Right atrium auricular region (tissue), 2 donors: ENCODE results near the gene TPBGL. TPM values are rescaled to one million over a fixed set of nuclear protein-coding genes. Genes with fewer than 3 reads are reported as not detected.

ENCODE experiments used
- DNase-seq: peaks from one replicate; pipeline ENCODE4 v3.0.0-alpha.2; 2019; ENCODE audit warnings: low spot score
- H3K27ac ChIP-seq, 2 donors: fragments of 200-600 bp; sonication (generic); 1 replicate in 1 of 2; 2 replicates in 1 of 2; pipeline ENCODE4 v1.5.1; 2016 to 2019
- H3K27me3 ChIP-seq, 2 donors: fragments of 200-600 bp; sonication (generic); one replicate each; pipeline versions ENCODE4 v1.5.1 to v1.6.0; 2017 to 2019
- H3K36me3 ChIP-seq: fragments of 200-600 bp; sonication (generic); one replicate; pipeline ENCODE4 v1.5.1; 2016
- H3K4me1 ChIP-seq, 2 donors: fragments of 200-600 bp; sonication (generic); one replicate each; pipeline versions ENCODE4 v1.5.1 to v1.6.0; 2017 to 2019
- H3K4me3 ChIP-seq, 2 donors: fragments of 200-600 bp; sonication (generic); 1 replicate in 1 of 2; 2 replicates in 1 of 2; pipeline ENCODE4 v1.5.1; 2017 to 2019; ENCODE audit warnings: mild to moderate bottlenecking in 1 of 2, moderate library complexity in 1 of 2
- H3K9me3 ChIP-seq, 2 donors: fragments of 200-600 bp; sonication (generic); one replicate each; pipeline ENCODE4 v1.5.1; 2019
- total RNA-seq, 2 donors: library from RNA; depleted of rRNA; stranded (reverse); fragments of >200 nt; gene quantifications; one replicate each; pipeline ENCODE4 v1.1.0, GENCODE V29; 2016
- TF ChIP-seq, protein P1 (sequence below), 2 donors: fragments of 200-600 bp; sonication (generic); IDR thresholded peaks; one replicate each; pipeline ENCODE4 v1.5.1; 2019; ENCODE audit warnings: antibody characterized with exemption in 2 of 2

TPBGL gene
- total RNA-seq, result under 1 TPM; 0.12 to 0.15 TPM

DNA sequence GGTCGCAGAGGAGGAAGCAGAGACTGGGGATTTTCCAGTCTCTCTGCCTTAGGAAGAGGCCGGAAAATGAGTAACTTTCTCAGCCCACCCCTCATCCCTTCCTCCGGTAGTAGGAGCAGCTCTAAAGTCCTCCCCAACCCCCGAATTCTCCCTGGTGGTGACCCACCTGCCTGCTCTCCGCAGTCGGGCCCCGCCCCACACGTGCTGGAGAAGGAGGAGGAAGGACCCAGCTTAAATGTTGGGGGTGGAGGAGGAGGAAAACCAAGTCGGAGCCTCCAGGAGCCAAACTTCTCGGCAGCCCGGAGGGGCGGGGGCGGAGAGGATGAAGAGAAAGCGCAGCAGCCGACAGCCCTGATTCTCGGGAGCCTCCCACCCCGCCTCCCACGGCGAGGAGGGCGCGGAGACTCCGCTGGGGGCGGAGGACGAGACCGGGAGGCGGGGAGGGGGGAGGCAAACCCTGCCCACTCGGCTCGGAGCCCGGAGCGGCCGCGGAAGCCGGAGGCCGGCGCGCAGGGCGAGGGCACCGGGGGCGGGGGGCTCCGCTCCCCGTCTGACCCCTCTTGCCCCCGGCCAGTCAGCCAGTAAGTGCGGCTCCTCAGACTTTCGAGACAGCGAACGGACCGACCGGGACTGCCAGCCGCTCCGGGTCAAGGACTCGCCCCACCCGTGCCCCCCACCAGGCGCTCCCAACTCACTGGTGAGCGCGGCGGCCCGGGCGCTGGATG lies at the start of gene TPBGL:
TPBGL (plus strand) TSS at position 464 of the 725 bp plus-strand sequence. CDS start 276 bp downstream, outside the sequence.
- Histone ChIP-seq H3K36me3 (no peaks in the 10 kb centered on the region), H3K4me3 (peak within 1 kb of the TSS; percentile 17 to 47), H3K27me3 (peaks cover 3 to 19% of the 10 kb centered on the region in 2 donors), H3K27ac (no peak within 1 kb of the TSS), H3K4me1 (peaks cover 0 to 18% of the 10 kb centered on the region in 2 donors), H3K9me3 (no peaks in the 10 kb centered on the region)
- TF ChIP-seq, protein P1, sequence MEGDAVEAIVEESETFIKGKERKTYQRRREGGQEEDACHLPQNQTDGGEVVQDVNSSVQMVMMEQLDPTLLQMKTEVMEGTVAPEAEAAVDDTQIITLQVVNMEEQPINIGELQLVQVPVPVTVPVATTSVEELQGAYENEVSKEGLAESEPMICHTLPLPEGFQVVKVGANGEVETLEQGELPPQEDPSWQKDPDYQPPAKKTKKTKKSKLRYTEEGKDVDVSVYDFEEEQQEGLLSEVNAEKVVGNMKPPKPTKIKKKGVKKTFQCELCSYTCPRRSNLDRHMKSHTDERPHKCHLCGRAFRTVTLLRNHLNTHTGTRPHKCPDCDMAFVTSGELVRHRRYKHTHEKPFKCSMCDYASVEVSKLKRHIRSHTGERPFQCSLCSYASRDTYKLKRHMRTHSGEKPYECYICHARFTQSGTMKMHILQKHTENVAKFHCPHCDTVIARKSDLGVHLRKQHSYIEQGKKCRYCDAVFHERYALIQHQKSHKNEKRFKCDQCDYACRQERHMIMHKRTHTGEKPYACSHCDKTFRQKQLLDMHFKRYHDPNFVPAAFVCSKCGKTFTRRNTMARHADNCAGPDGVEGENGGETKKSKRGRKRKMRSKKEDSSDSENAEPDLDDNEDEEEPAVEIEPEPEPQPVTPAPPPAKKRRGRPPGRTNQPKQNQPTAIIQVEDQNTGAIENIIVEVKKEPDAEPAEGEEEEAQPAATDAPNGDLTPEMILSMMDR (IDR thresholded peaks at IDR 0.05), result no peak
- no peak for DNase-seq

- H3K9me3 ChIP-seq, result no peaks in the 10 kb centered on the region
- H3K27me3 ChIP-seq, result no peaks in the 10 kb centered on the region
- H3K27ac ChIP-seq, result no peak overlapping the region
- H3K4me3 ChIP-seq, result no peak overlapping the region
- peaks cover 0 to 59% of the 10 kb centered on the region in 2 donors for H3K4me1 ChIP-seq
- TF ChIP-seq, protein P1 (IDR thresholded peaks at IDR 0.05), result no peak
- no peak for DNase-seq
- H3K36me3 ChIP-seq, result no peaks in the 10 kb centered on the region
These were observed 49.2 kb upstream of the TPBGL start for GRCh38 chr11:75191330-75191717.

DNA sequence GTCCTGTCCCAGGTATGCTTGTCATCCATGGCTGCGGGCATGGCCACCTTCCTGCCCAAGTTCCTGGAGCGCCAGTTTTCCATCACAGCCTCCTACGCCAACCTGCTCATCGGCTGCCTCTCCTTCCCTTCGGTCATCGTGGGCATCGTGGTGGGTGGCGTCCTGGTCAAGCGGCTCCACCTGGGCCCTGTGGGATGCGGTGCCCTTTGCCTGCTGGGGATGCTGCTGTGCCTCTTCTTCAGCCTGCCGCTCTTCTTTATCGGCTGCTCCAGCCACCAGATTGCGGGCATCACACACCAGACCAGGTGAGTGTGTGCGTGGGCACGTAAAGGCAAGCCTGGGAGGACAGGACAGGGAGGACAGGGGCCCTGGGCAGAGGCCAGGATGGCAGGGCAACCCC lies 47.3 kb upstream of the TPBGL start:
- Histone ChIP-seq H3K4me1 (peaks cover 0 to 65% of the 10 kb centered on the region in 2 donors), H3K9me3 (no peaks in the 10 kb centered on the region), H3K36me3 (no peaks in the 10 kb centered on the region), H3K27ac (peak overlapping the region in 1 of 2 donors; percentile 51), H3K27me3 (no peaks in the 10 kb centered on the region), H3K4me3 (no peak overlapping the region)
- DNase-seq, result no peak
- TF ChIP-seq, protein P1 (IDR thresholded peaks at IDR 0.05), result no peak

DNA sequence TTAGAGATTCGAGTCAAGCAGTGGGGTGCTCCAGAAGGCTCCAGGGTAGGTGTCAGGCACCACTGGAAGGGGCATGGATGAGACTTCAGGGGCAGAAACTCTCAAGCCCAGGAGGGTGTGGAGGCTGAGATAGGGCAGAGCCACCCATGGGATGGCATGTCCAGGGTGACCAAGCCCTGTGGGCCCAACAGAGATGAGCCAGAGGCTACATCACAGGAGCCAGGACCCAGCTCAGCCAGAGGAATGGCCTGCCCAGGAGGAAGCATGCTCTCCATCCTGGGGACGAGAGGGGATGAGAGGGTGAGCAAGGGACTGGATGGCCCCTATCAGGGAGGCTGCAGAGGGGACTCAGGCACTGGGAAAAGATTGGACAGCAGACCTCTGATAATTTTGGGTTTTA lies 46.9 kb upstream of the TPBGL start:
- no peak for DNase-seq
- Histone ChIP-seq H3K9me3 (no peaks in the 10 kb centered on the region), H3K27me3 (no peaks in the 10 kb centered on the region), H3K4me1 (peaks cover 0 to 65% of the 10 kb centered on the region in 2 donors), H3K4me3 (no peak overlapping the region), H3K36me3 (no peaks in the 10 kb centered on the region), H3K27ac (peak overlapping the region; percentile 51 to 76)
- TF ChIP-seq, protein P1 (IDR thresholded peaks at IDR 0.05), result no peak

DNA sequence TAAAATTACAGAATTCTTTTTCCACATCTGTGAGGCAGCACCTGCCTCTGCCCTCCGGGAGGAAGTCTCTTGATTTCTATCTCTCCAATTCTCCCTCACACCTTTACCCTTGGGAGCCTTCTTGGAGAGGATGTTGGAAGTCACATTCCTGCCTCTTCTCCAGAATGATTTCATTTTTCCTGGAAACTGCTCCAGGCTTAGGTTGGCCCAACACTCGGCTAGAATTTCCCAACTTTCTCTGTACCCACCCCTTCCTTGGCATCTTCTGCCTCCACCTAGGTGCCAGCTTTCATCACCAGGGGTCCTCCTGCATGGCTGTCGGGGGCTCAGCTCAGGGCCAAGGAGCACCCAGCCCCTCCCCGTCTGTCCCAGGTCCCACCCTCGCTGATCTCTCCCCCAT lies 46.4 kb upstream of the TPBGL start:
- no peaks in the 10 kb centered on the region for H3K36me3 ChIP-seq
- peak overlapping the region; percentile 51 to 76 for H3K27ac ChIP-seq
- no peak for DNase-seq
- H3K27me3 ChIP-seq, result no peaks in the 10 kb centered on the region
- no peak overlapping the region for H3K4me3 ChIP-seq
- H3K9me3 ChIP-seq, result no peaks in the 10 kb centered on the region
- H3K4me1 ChIP-seq, result peaks cover 0 to 68% of the 10 kb centered on the region in 2 donors
- TF ChIP-seq, protein P1 (IDR thresholded peaks at IDR 0.05), result no peak
